ENCODE data around the gene IQCN.
A peak's percentile ranks its signal among the peaks of the same experiment; 100 is the strongest.

Gene IQCN

GRCh38 chr19:18274219-18274780, at the start of gene IQCN:
IQCN (minus strand) TSS chr19:18274452; CDS start chr19:18269478, 4,974 bp downstream.
- TF ChIP-seq CTCF (IDR thresholded peaks at IDR 0.05; ENCODE audit: low read depth, low read length, missing control alignments), result no peak
- in situ Hi-C loops (cut with HindIII; ENCODE audit: low sequenced_read_pairs), result no loop called here
- DNase-seq (ENCODE audit: low read depth), result no peak
- H3K4me3 ChIP-seq (ENCODE audit: low read depth, low read length), result peak within 1 kb of the TSS; percentile 4

GRCh38 chr19:18322759-18323460, 48.7 kb upstream of the IQCN start, which contains the start of gene LSM4:
LSM4 (minus strand) TSS chr19:18323076; CDS start chr19:18323020, 56 bp downstream.
- DNase-seq (ENCODE audit: low read depth), result peak; percentile 92
- in situ Hi-C loops (cut with HindIII; ENCODE audit: low sequenced_read_pairs), result no loop called here
- TF ChIP-seq CTCF (IDR thresholded peaks at IDR 0.05; ENCODE audit: low read depth, low read length, missing control alignments), result peak; percentile 35
- peak within 1 kb of the TSS; percentile 75 for H3K4me3 ChIP-seq (ENCODE audit: low read depth, low read length)

GRCh38 chr19:18322318-18322758, 48.1 kb upstream of the IQCN start:
- H3K4me3 ChIP-seq (ENCODE audit: low read depth, low read length), result peak overlapping the region; percentile 75
- DNase-seq (ENCODE audit: low read depth), result no peak
- TF ChIP-seq CTCF (IDR thresholded peaks at IDR 0.05; ENCODE audit: low read depth, low read length, missing control alignments), result peak; percentile 25
- in situ Hi-C loops (cut with HindIII; ENCODE audit: low sequenced_read_pairs), result no loop called here

- H3K4me3 ChIP-seq (ENCODE audit: low read depth, low read length), result peak overlapping the region; percentile 75
- in situ Hi-C loops (cut with HindIII; ENCODE audit: low sequenced_read_pairs), result no loop called here
- DNase-seq (ENCODE audit: low read depth), result no peak
- TF ChIP-seq CTCF (IDR thresholded peaks at IDR 0.05; ENCODE audit: low read depth, low read length, missing control alignments), result no peak
Observed at GRCh38 chr19:18321734-18322102, 47.5 kb upstream of the IQCN start.

GRCh38 chr19:18320865-18321733, 46.8 kb upstream of the IQCN start:
- in situ Hi-C loops (cut with HindIII; ENCODE audit: low sequenced_read_pairs), result no loop called here
- H3K4me3 ChIP-seq (ENCODE audit: low read depth, low read length), result no peak overlapping the region
- no peak for DNase-seq (ENCODE audit: low read depth)
- no peak for TF ChIP-seq CTCF (IDR thresholded peaks at IDR 0.05; ENCODE audit: low read depth, low read length, missing control alignments)

GRCh38 chr19:18319591-18320135, 45.4 kb upstream of the IQCN start:
- no peak for TF ChIP-seq CTCF (IDR thresholded peaks at IDR 0.05; ENCODE audit: low read depth, low read length, missing control alignments)
- in situ Hi-C loops (cut with HindIII; ENCODE audit: low sequenced_read_pairs), result no loop called here
- no peak overlapping the region for H3K4me3 ChIP-seq (ENCODE audit: low read depth, low read length)
- DNase-seq (ENCODE audit: low read depth), result no peak

All from astrocyte of the cerebellum (primary cell).